Muscle of leg (tissue), 11 donors: ENCODE results near the gene SPRY1. TPM values are rescaled to one million over a fixed set of nuclear protein-coding genes. Genes with fewer than 3 reads are reported as not detected.

Source experiments
- DNase-seq: peaks from one replicate; pipeline ENCODE4 v3.0.0; 2013
- H3K27ac ChIP-seq: one replicate; pipeline ENCODE4 v1.5.1; 2013; ENCODE audit warnings: mild to moderate bottlenecking, low read length, control low read depth
- H3K27me3 ChIP-seq: one replicate; pipeline ENCODE4 v1.6.1; 2013; ENCODE audit warnings: low read length; ENCODE audit not compliant: control insufficient read depth, insufficient read depth
- H3K36me3 ChIP-seq: one replicate; pipeline ENCODE4 v1.6.1; 2013; ENCODE audit warnings: low read length; ENCODE audit not compliant: control insufficient read depth, insufficient read depth
- H3K4me1 ChIP-seq: one replicate; pipeline ENCODE4 v1.6.1; 2013; ENCODE audit warnings: low read length; ENCODE audit not compliant: control insufficient read depth, insufficient read depth
- H3K4me3 ChIP-seq: one replicate; pipeline ENCODE4 v1.5.1; 2013; ENCODE audit warnings: low read length, control low read depth
- H3K9me3 ChIP-seq: replicated peaks from 2 replicates; pipeline ENCODE4 v1.6.1; 2013; ENCODE audit warnings: low read depth, low read length; ENCODE audit not compliant: control insufficient read depth
- WGBS: methylation state at CpG from one replicate; pipeline ENCODE4 v1.1.5; 2013; ENCODE audit warnings: missing lambda C conversion rate; ENCODE audit not compliant: insufficient coverage; 5-methylcytosine and 5-hydroxymethylcytosine counted together
- polyA plus RNA-seq, 8 donors: library from polyadenylated mRNA; unstranded; fragments of 120-200 nt; gene quantifications; one replicate each; pipeline versions ENCODE4 v1.2.1 to v1.2.3, GENCODE V29; 2013; ENCODE audit warnings: inconsistent platforms in 1 of 8, low replicate concordance in 1 of 8; ENCODE audit not compliant: insufficient read length in 8 of 8, insufficient read depth in 1 of 8
- total RNA-seq: library from RNA; stranded (reverse); fragments of 120-200 nt; gene quantifications from one replicate; pipeline ENCODE4 v1.2.4, GENCODE V29; 2013

The SPRY1 gene
- total and polyA plus RNA-seq, 9 donors, result 71.1 to 187 (median 150) TPM

DNA sequence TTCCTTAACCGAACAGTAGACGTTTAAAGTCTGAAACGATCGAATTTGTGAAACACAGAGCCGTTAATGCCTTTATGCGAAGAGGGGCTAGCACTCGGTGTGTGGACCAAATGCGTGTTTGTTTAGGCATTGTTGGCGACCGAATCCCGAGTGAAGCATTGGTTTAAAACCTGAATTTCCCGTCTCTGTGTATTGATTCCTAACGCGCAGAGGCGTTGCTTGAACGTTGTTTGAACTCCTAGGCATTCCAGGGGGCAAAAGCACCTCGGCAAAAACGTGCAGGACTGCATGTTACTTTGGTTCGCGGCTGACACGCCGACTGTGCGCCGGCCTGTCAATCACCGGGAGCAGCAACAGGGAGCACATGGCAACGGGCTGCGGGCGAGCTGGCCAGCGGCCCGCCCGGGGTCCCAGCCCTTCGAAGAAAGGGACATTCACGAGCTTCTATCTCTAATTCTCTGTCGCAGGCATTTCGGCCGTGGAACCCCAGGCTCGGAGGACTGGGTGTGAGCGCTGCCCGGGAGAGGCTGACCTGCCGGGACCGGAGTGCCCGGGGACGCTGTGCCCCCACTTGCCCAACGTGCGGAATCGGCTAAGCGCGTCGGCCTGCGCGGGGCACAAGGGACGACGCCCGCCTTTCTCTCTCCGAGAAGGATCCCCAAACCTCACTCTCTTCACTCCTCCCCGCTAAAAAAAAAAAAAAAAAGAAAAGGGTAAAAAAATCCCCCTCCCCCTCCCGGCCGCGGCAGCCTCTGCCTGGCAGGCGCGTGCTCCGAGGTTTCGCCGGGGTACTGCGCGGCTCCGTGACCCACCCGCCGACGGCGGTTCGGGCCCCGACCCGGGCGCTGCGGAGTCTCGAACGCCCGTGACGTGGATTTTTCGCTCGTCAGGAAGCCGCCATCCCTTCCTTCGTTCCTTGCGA lies 810 bp downstream of the SPRY1 start:
- Histone ChIP-seq H3K27me3 (no peaks in the 10 kb centered on the region), H3K9me3 (no peaks in the 10 kb centered on the region), H3K4me1 (peaks cover 12% of the 10 kb centered on the region), H3K4me3 (peak overlapping the region; percentile 82), H3K36me3 (peaks cover 27% of the 10 kb centered on the region), H3K27ac (peak overlapping the region; percentile 98)
- peak; percentile 81 for DNase-seq
- under 1% methylated on average over 79 of the region's 85 CpGs for WGBS

- peak overlapping the region; percentile 82 for H3K4me3 ChIP-seq
- WGBS, result under 1% methylated on average over 69 of the region's 94 CpGs
- DNase-seq, result peak; percentile 69
- no peaks in the 10 kb centered on the region for H3K27me3 ChIP-seq
- peak overlapping the region; percentile 98 for H3K27ac ChIP-seq
- peaks cover 34% of the 10 kb centered on the region for H3K36me3 ChIP-seq
- H3K9me3 ChIP-seq, result no peaks in the 10 kb centered on the region
- peaks cover 15% of the 10 kb centered on the region for H3K4me1 ChIP-seq
Observed at GRCh38 chr4:123398066-123398852, 1.7 kb downstream of the SPRY1 start.

DNA sequence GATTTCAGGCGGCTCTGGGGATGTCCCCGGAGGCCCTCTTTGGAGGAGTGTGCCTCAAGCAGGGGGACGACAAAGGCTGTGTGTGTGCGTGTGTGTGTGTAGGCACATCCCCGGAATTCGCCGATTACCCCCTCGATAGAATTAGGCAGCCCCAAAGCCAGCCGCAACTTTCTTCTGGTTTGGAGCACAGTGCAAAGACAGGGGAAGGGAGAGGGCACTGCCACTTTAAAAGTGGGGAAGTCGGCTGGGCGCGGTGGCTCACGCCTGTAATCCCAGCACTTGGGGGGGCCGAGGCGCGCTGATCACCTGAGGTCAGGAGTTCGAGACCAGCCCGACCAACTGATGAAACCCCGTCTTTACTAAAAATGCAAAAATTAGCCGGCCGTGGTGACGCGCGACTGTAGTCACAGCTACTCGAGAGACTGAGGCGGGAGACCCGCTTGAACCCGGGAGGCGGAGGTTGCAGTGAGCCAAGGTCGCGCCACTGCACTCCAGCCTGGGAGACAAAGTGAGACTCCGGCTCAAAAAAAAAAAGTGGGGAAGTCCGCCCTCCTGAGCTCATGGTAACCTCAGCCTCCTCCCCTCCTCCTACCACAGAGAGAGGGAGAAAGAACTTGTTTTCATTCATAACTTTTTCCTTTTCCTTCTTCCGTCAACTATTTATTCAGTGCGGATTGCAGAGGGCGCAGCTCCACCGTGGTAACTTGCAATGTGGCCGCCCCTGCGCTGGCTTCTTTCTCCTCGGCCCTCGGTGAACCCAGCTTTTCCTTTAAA lies 2.4 kb downstream of the SPRY1 start:
- peaks cover 34% of the 10 kb centered on the region for H3K36me3 ChIP-seq
- WGBS, result 0% methylated on average over 31 of the region's 41 CpGs
- peak; percentile 93 for DNase-seq

GRCh38 chr4:123399627-123400358 lies 3.2 kb downstream of the SPRY1 start:
- WGBS, result under 1% methylated on average over 14 of the region's 22 CpGs
- H3K4me3 ChIP-seq, result peak overlapping the region; percentile 68
- H3K36me3 ChIP-seq, result peaks cover 34% of the 10 kb centered on the region
- peak; percentile 83 for DNase-seq
- H3K4me1 ChIP-seq, result peaks cover 15% of the 10 kb centered on the region
- H3K27ac ChIP-seq, result peak overlapping the region; percentile 95
- no peaks in the 10 kb centered on the region for H3K27me3 ChIP-seq
- no peaks in the 10 kb centered on the region for H3K9me3 ChIP-seq

More for the DNA sequence above, 2.4 kb downstream of the SPRY1 start:
- H3K9me3 ChIP-seq, result no peaks in the 10 kb centered on the region
- no peaks in the 10 kb centered on the region for H3K27me3 ChIP-seq
- peak overlapping the region; percentile 95 for H3K27ac ChIP-seq
- peak overlapping the region; percentile 68 for H3K4me3 ChIP-seq
- H3K4me1 ChIP-seq, result peaks cover 15% of the 10 kb centered on the region

DNA sequence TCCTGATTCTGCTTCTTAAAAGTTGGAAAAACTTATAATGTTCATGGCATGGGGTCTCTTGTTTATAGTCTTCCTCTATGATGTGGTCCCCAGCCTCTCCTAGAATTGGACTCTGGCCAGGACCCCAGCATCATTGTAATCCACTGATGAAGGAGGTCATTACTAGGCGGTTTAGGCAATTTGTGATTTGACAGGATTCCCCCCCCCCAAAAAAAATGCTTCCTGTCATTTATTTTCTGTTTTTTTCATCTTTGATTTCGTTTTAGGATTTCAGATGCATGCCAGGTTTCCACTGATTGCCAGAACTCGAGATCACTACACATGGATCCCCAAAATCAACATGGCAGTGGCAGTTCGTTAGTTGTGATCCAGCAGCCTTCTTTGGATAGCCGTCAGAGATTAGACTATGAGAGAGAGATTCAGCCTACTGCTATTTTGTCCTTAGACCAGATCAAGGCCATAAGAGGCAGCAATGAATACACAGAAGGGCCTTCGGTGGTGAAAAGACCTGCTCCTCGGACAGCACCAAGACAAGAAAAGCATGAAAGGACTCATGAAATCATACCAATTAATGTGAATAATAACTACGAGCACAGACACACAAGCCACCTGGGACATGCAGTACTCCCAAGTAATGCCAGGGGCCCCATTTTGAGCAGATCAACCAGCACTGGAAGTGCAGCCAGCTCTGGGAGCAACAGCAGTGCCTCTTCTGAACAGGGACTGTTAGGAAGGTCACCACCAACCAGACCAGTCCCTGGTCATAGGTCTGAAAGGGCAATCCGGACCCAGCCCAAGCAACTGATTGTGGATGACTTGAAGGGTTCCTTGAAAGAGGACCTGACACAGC lies 4.9 kb downstream of the SPRY1 start:
- Histone ChIP-seq H3K36me3 (peaks cover 37% of the 10 kb centered on the region), H3K4me3 (peak overlapping the region; percentile 68), H3K4me1 (peaks cover 15% of the 10 kb centered on the region), H3K27ac (peak overlapping the region; percentile 95), H3K27me3 (no peaks in the 10 kb centered on the region), H3K9me3 (no peaks in the 10 kb centered on the region)
- WGBS, result 24% methylated on average over 3 of the region's 9 CpGs
- DNase-seq, result peak; percentile 88

DNA sequence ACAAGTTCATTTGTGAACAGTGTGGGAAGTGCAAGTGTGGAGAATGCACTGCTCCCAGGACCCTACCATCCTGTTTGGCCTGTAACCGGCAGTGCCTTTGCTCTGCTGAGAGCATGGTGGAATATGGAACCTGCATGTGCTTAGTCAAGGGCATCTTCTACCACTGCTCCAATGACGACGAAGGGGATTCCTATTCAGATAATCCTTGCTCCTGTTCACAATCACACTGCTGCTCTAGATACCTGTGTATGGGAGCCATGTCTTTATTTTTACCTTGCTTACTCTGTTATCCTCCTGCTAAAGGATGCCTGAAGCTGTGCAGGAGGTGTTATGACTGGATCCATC lies 5.5 kb downstream of the SPRY1 start:
- H3K4me3 ChIP-seq, result peak overlapping the region; percentile 68
- no CpG with 5 or more reads among the region's 3 CpGs for WGBS
- peaks cover 41% of the 10 kb centered on the region for H3K36me3 ChIP-seq
- peaks cover 20% of the 10 kb centered on the region for H3K4me1 ChIP-seq
- H3K9me3 ChIP-seq, result no peaks in the 10 kb centered on the region
- no peak for DNase-seq
- H3K27me3 ChIP-seq, result no peaks in the 10 kb centered on the region
- H3K27ac ChIP-seq, result peak overlapping the region; percentile 95

- H3K36me3 ChIP-seq, result peaks cover 34% of the 10 kb centered on the region
- DNase-seq, result no peak
- H3K27me3 ChIP-seq, result no peaks in the 10 kb centered on the region
- H3K27ac ChIP-seq, result peak overlapping the region; percentile 95
- peak overlapping the region; percentile 68 for H3K4me3 ChIP-seq
- H3K4me1 ChIP-seq, result peaks cover 23% of the 10 kb centered on the region
- H3K9me3 ChIP-seq, result no peaks in the 10 kb centered on the region
- WGBS, result no CpG with 5 or more reads among the region's 3 CpGs
Observed at GRCh38 chr4:123403080-123403604, 6.5 kb downstream of the SPRY1 start.

- no CpG with 5 or more reads among the region's 4 CpGs for WGBS
- Histone ChIP-seq H3K4me3 (peak overlapping the region; percentile 30), H3K27ac (peak overlapping the region; percentile 95), H3K27me3 (no peaks in the 10 kb centered on the region), H3K4me1 (peaks cover 29% of the 10 kb centered on the region), H3K36me3 (peaks cover 26% of the 10 kb centered on the region), H3K9me3 (no peaks in the 10 kb centered on the region)
- DNase-seq, result no peak
Observed at GRCh38 chr4:123404533-123404932, 7.9 kb downstream of the SPRY1 start.
